Mesenteric fat pad (tissue), 1 donor: ENCODE data around the gene SPAG8. TPM values are rescaled to one million over a fixed set of nuclear protein-coding genes. Genes with fewer than 3 reads are reported as not detected.
A peak's percentile ranks its signal among the peaks of the same experiment; 100 is the strongest.

ENCODE experiments used
- DNase-seq: peaks from one replicate; pipeline ENCODE4 v3.0.0-alpha.2; 2020; ENCODE audit warnings: low spot score
- total RNA-seq: library from RNA; stranded (reverse); fragmentation: NEBNext Ultra II Directional; extraction: Animal tissue kit (Norgen Biotek cat#: 25700); gene quantifications from one replicate; pipeline ENCODE4 v1.2.1, GENCODE V29; 2021
- donor health status: DM: yes; HTN: yes; CAD: no.

The SPAG8 gene
- total RNA-seq, 1 donor from 2014 or later = 0.61 TPM

- no peak for DNase-seq
Measured at GRCh38 chr9:35840881-35841644, 29.0 kb upstream of the SPAG8 start.

DNA sequence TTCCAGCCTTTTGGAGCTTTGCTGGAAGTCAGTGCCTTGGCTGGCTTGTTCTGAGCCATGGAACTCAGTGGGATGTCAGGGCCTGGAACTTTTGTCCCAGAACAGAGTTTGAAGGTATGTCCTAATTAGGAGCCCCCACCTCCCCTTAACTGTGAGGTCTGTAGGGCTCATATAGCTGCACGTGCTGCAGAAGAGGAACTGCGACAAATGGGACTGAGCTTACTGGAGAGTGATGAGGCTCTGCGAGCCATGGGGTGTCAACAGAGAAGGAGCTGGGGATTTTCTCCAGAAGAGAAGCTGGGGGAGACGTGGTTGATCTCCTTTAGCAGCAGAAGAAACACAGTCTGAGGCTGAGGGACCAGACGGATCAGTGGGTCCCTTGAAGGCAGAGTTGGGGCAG, 27.9 kb upstream of the SPAG8 start:
- DNase-seq = no peak

- no peak for DNase-seq
Measured at GRCh38 chr9:35836595-35836994, 24.5 kb upstream of the SPAG8 start.

- DNase-seq = no peak
Measured at GRCh38 chr9:35835766-35836165, 23.7 kb upstream of the SPAG8 start.

DNA sequence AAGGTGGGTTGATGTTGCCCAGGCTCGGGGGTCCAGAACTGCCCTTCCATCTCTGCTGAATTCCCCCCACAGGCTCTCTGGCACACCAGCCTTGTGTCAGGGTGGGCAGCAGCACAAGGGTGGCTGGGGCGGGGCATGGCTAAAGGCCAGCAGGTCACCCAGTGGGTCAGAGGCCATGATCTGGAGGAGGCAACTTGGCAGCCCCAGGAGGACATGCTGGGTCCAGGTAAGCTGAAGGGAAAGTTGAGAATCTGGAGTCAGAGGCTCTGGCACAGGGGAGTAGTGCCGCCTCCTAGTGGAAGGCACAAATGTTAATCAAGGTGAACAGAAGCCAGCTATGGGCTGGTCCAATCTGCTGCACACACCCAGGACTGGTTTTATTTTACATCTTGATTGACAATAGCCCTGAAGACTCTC, 23.2 kb upstream of the SPAG8 start:
- no peak for DNase-seq

DNA sequence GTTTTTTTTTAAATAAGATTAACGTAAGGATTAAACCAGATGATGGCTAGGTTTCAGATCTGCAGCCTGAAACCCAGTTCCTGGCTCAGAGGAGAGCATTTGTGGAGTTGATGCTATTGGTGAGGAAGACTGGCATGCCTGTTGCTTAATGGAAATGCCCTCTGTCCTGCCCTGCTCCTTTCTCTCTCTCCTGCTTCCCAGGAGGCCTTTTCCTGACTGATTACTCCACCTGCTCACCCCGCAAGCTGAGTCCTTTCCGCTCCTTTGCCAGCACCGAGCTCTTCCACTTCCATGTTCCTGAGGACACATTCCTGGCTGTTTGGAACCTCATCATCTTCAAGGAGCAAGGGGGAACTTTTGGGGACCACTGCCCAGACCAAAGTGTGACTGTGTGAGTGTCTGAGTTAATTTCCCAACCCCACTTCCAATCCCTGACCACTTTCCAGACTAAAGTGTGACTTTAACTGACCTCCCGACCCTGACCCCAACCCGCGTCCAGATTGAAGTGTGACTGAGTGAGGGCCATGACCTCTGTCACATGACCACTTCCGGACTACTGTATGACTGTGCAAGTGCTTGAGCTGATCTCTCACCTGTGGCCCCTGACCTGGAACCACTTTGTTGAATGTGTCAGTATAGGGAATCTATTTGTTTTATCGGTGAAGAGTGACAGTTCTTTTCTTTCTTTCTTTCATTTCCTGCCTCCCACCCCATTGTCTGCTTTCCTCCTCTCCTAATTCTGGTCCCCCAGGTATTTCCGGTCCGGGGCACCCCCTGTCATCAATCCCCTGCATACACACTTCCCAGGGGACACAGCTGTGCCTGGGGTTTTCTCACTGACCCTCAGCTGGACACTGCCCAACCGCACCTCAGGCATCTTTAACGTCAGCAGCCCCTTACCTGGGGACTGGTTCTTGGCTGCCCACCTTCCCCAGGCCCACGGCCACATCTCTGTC, 22.5 kb upstream of the SPAG8 start:
- DNase-seq = no peak

DNA sequence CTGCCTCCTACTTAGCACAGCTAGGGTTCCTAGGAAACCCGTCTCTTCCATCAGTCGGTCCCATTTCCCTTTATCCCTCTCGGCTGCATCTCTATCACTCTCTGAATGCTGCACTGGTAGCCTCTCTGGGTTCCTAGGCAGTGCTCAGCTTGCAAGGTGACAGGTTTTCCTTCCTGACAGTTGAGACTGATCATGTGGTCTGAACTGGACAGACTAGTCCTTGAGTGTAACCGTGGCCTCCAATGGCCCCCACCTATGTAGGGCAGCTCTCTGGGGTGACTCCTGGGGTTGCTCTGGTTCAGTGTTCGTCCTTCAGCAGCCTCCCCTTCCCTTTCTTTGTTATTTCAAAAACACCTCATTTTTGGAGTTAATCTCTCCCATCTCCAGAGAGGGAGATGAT, 20.8 kb upstream of the SPAG8 start:
- no peak for DNase-seq

- DNase-seq = no peak
Measured at GRCh38 chr9:35831040-35831439, 19.0 kb upstream of the SPAG8 start.

- no peak for DNase-seq
Measured at GRCh38 chr9:35829764-35830096, 17.7 kb upstream of the SPAG8 start.

- peak; percentile 98 for DNase-seq
Measured at GRCh38 chr9:35829084-35829763, 17.2 kb upstream of the SPAG8 start, which contains the start of gene TMEM8B. TMEM8B (plus strand) TSS chr9:35829228; CDS start chr9:35829448, 220 bp downstream.

DNA sequence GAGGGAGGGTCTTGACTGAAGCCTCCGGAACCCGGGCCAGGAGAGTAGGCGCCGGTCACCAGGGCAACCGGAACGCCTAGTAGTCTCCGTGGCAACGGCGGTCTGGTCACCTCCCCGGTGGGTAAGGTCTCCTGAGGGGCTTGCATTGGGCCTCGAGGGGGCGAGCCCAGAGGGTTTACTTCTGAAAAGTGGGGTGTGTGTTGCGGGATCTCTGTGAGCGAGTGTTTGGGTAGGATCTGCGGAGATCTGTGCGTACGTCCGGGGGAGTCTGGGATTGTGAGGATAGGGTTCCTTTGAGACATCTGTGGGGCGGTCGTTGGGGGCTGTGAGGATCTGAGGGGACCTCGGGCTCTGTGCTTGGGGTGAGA, 16.6 kb upstream of the SPAG8 start, which contains the start of gene FAM221B:
FAM221B (minus strand) TSS at position 17 of the 368 bp plus-strand sequence. CDS start 2,571 bp downstream, outside the sequence.
- peak; percentile 87 for DNase-seq

GRCh38 chr9:35827486-35827885, 15.4 kb upstream of the SPAG8 start:
- peak; percentile 0 for DNase-seq

DNA sequence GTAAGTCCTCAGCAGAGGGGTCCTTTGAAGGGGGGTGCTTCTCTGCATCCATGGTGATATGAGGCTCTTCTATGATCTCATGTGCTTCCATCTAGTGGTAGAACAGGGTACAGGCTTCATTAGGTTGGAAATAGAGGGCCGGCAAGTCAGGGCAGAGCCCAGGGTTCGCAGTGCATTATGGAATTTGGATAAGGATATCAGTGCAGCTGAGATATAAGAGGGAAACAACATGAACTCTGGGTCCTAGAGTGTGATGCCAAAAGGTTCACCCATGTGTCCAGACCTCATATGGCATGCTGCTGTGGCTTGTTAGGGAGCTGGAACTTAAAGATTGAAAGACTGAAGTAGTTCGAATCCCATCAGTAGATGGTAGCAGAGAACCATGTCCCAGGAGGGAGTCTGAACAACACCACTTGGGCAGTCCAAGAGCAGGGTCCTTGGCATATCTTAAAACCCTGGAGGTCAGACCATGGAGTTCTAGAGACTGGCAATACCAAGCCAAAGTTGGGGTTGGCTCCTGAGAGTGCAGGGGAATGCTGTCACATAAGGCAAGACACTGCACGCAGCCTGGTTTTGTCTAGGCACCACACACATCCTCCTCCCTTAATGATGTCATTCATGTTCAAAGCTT, 14.1 kb upstream of the SPAG8 start:
- peak; percentile 37 for DNase-seq

- no peak for DNase-seq
Measured at GRCh38 chr9:35822926-35823325, 10.9 kb upstream of the SPAG8 start.

DNA sequence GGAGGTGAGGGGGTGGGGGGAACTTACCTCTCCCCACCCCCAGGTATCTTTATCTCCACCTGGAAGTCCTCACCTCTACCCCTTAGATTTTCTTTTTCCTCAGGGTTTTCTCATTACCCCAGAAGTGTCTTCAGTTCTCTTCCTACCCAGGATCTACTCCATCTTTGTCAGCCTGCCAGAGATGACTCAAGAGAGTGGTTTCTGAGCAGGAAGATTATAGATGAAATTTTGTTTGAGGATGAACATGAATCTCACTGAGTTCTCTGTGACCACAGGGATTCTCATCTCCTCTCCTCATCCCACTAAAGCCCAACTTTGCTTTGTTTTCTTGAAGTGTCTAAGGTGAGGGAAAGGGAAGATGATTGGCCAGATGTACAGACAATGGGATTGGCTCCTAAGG, 8.0 kb upstream of the SPAG8 start:
- no peak for DNase-seq

DNA sequence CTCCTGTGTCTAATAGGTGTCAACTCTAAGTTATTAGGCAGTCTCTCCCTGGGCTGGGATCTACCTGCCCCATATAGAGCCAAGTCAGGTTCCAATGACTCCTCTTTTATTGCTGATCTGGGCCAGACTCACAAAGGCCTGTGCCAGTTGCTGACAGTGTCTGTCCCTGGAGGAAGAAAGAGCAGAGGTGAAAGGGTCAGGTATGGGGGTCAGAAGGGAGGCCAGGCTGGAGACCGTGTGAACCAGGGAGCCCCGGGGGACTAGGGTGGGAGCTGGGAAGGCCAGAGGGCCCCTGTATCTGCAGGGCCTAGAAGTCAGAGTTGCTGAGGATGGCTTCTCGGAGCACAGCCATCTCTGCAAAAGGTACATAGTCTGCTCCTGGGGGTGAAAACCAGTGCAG, 6.3 kb upstream of the SPAG8 start:
- peak; percentile 51 for DNase-seq

GRCh38 chr9:35816708-35817107, 4.6 kb upstream of the SPAG8 start:
- DNase-seq = no peak

GRCh38 chr9:35814841-35815543, 2.9 kb upstream of the SPAG8 start, which contains the start of gene HINT2:
HINT2 (minus strand) TSS chr9:35815042; CDS start chr9:35814979, 63 bp downstream.
- DNase-seq = peak; percentile 97

DNA sequence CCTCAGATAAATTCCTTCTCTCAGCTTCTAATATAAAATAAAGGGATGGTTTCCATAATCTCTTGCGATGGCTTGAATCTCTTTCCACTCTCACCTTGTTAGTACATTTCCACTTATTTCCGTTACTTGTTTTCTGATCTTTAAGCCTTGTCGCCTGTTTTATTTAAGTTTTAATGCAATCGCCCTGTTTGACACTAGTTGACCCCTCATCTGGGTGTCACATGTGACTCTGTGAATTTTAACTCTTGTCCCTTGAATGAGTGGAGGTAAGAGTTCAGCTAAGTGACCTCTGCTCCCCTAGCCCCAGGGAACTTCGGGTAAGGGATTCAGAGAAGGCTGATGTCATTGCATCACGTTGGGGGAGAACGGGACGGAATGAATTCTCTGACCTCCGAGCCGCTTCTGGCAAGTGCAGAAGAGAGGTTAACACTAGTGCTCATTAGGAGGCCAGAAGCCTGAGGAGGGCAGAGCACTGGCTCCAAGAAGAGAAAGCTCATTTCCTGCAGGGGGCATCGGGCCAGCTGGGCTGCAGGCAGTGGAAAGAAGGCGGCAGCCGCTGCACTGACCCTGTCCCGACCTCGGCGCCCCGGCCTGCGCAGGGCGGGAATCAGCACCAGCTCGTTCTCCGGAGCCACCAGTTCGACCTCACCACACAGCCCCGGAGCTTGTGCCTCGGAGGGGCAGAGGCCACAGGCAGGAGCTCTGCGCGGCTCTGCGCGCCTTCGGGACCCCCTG, 2.2 kb upstream of the SPAG8 start:
- no peak for DNase-seq
